Activated CD4-positive, CD25-positive, alpha-beta regulatory T cell (primary cell): ENCODE data around the gene CC2D1A.
"Not testable (repeated sequence)": the region's sequence is repeated elsewhere in the genome, so short reads cannot be mapped to it uniquely, and the experiment has no call there.

Experiments used
- DNase-seq, 4 experiments: peaks; one replicate each; lab custom pipeline; 2025; lab: John Stamatoyannopoulos, UW

The CC2D1A gene

GRCh38 chr19:13908674-13909073 is 2.7 kb downstream of the CC2D1A start:
- no peak for DNase-seq

GRCh38 chr19:13909430-13909829 is 3.4 kb downstream of the CC2D1A start:
- no peak for DNase-seq

GRCh38 chr19:13913352-13913751 is 7.4 kb downstream of the CC2D1A start:
- DNase-seq, result no peak

GRCh38 chr19:13914777-13915176 is 8.8 kb downstream of the CC2D1A start:
- DNase-seq, result no peak

- no peak for DNase-seq
Observed at GRCh38 chr19:13917888-13918406, 11.9 kb downstream of the CC2D1A start.

GRCh38 chr19:13918726-13919411 is 12.9 kb downstream of the CC2D1A start:
- DNase-seq, result no peak

GRCh38 chr19:13920524-13920923 is 14.5 kb downstream of the CC2D1A start:
- DNase-seq, result no peak

- DNase-seq, result no peak
Observed at GRCh38 chr19:13920940-13921747, 15.1 kb downstream of the CC2D1A start.

GRCh38 chr19:13922118-13922517 is 16.1 kb downstream of the CC2D1A start:
- not testable (repeated sequence) for DNase-seq

- DNase-seq, result no peak
Observed at GRCh38 chr19:13923194-13923987, 17.4 kb downstream of the CC2D1A start.

GRCh38 chr19:13926010-13926409 is 20.0 kb downstream of the CC2D1A start:
- no peak for DNase-seq

GRCh38 chr19:13926715-13927114 is 20.7 kb downstream of the CC2D1A start:
- DNase-seq, result no peak

- DNase-seq, result no peak
Observed at GRCh38 chr19:13929340-13929739, 23.3 kb downstream of the CC2D1A start.

- no peak for DNase-seq
Observed at GRCh38 chr19:13929956-13930355, 24.0 kb downstream of the CC2D1A start.

GRCh38 chr19:13930402-13930801 is 24.4 kb downstream of the CC2D1A start:
- no peak for DNase-seq

GRCh38 chr19:13931391-13932148 is 25.6 kb downstream of the CC2D1A start:
- DNase-seq, result no peak

- no peak for DNase-seq
Observed at GRCh38 chr19:13932149-13932637, 26.2 kb downstream of the CC2D1A start.

GRCh38 chr19:13932911-13933393 is 27.0 kb downstream of the CC2D1A start:
- no peak for DNase-seq

GRCh38 chr19:13934785-13935109 is 28.7 kb downstream of the CC2D1A start:
- no peak for DNase-seq

GRCh38 chr19:13935765-13936510 is 29.9 kb downstream of the CC2D1A start:
- DNase-seq, result no peak
